Neuronal stem cell (in vitro differentiated cells): ENCODE data around the gene CD1C.
"Not testable (repeated sequence)": the region's sequence is repeated elsewhere in the genome, so short reads cannot be mapped to it uniquely, and the experiment has no call there.

Source experiments
- DNase-seq: peaks from one replicate; pipeline ENCODE4 v3.0.0-alpha.2; 2013; ENCODE audit warnings: low spot score
- H2AFZ ChIP-seq: one replicate; pipeline ENCODE4 v1.6.1; 2013; ENCODE audit warnings: mild to moderate bottlenecking, low read length, inconsistent platforms
- H2AK5ac ChIP-seq: 2 replicates; pipeline ENCODE4 v1.6.1; 2013; ENCODE audit warnings: low read depth, mild to moderate bottlenecking, inconsistent platforms, low read length, moderate library complexity, mixed read lengths
- H2BK120ac ChIP-seq: 2 replicates; pipeline ENCODE4 v1.6.1; 2013; ENCODE audit warnings: low read depth, mild to moderate bottlenecking, inconsistent platforms, low read length, moderate library complexity, mixed read lengths
- H2BK12ac ChIP-seq: one replicate; pipeline ENCODE4 v1.6.1; 2013; ENCODE audit warnings: low read length, inconsistent platforms
- H2BK15ac ChIP-seq: 2 replicates; pipeline ENCODE4 v1.6.1; 2013; ENCODE audit warnings: mild to moderate bottlenecking, low read length, inconsistent platforms, mixed read lengths
- H2BK5ac ChIP-seq: one replicate; pipeline ENCODE4 v1.6.1; 2013; ENCODE audit warnings: inconsistent platforms, mild to moderate bottlenecking, low read length, moderate library complexity
- H3K14ac ChIP-seq: one replicate; pipeline ENCODE4 v1.6.1; 2013; ENCODE audit warnings: low read length, inconsistent platforms
- H3K18ac ChIP-seq: 2 replicates; pipeline ENCODE4 v1.6.1; 2013; ENCODE audit warnings: low read length, inconsistent platforms
- H3K23ac ChIP-seq: 2 replicates; pipeline ENCODE4 v1.6.1; 2013; ENCODE audit warnings: low read depth, mild to moderate bottlenecking, mixed read lengths, low read length, inconsistent platforms; ENCODE audit not compliant: poor library complexity
- H3K27ac ChIP-seq: replicated peaks from 3 replicates; pipeline ENCODE4 v1.5.1; 2013; ENCODE audit warnings: low read length, inconsistent platforms
- H3K27me3 ChIP-seq, 3 experiments: 2 replicates each; pipeline ENCODE4 v1.6.1; 2013; ENCODE audit warnings: low read length in 3 of 3, mild to moderate bottlenecking in 2 of 3, inconsistent platforms in 1 of 3, low read depth in 1 of 3, mixed read lengths in 1 of 3, moderate library complexity in 1 of 3; ENCODE audit not compliant: control insufficient read depth in 3 of 3, insufficient read depth in 3 of 3
- H3K36me3 ChIP-seq, 2 donors: replicated peaks in 1 of 2; 2 replicates each; pipeline ENCODE4 v1.6.1; 2013; ENCODE audit warnings: low read length in 2 of 2; ENCODE audit not compliant: control insufficient read depth in 2 of 2, insufficient read depth in 2 of 2
- H3K4ac ChIP-seq: 2 replicates; pipeline ENCODE4 v1.6.1; 2013; ENCODE audit warnings: inconsistent platforms, mild to moderate bottlenecking, low read length, moderate library complexity
- H3K4me1 ChIP-seq, 2 donors: 1 replicate in 1 of 2; 2 replicates in 1 of 2; pipeline ENCODE4 v1.6.1; 2013; ENCODE audit warnings: low read length in 2 of 2, low read depth in 1 of 2; ENCODE audit not compliant: control insufficient read depth in 2 of 2, insufficient read depth in 1 of 2
- H3K4me2 ChIP-seq: one replicate; pipeline ENCODE4 v1.6.1; 2013; ENCODE audit warnings: mild to moderate bottlenecking, low read length, inconsistent platforms; ENCODE audit not compliant: insufficient read depth, poor library complexity, severe bottlenecking
- H3K4me3 ChIP-seq, 2 donors: 2 replicates each; pipeline ENCODE4 v1.5.1; 2013; ENCODE audit warnings: low read length in 2 of 2, mild to moderate bottlenecking in 2 of 2, inconsistent platforms in 1 of 2, moderate library complexity in 1 of 2
- H3K79me1 ChIP-seq: one replicate; pipeline ENCODE4 v1.6.1; 2013; ENCODE audit warnings: low read depth, mild to moderate bottlenecking, inconsistent platforms, low read length, moderate library complexity
- H3K9ac ChIP-seq: one replicate; pipeline ENCODE4 v1.6.1; 2013; ENCODE audit warnings: mild to moderate bottlenecking, low read depth, low read length, inconsistent platforms; ENCODE audit not compliant: poor library complexity
- H3K9me3 ChIP-seq, 2 donors: replicated peaks in 1 of 2; 2 replicates each; pipeline versions ENCODE3 to v1.6.1; 2013; ENCODE audit warnings: low read length in 2 of 2, mild to moderate bottlenecking in 2 of 2, inconsistent platforms in 1 of 2, low read depth in 1 of 2, mixed read lengths in 1 of 2, moderate library complexity in 1 of 2; ENCODE audit not compliant: control insufficient read depth in 2 of 2, insufficient read depth in 1 of 2
- H4K8ac ChIP-seq: one replicate; pipeline ENCODE4 v1.6.1; 2013; ENCODE audit warnings: low read depth, mild to moderate bottlenecking, inconsistent platforms, low read length, moderate library complexity
- H4K91ac ChIP-seq: one replicate; pipeline ENCODE4 v1.6.1; 2013; ENCODE audit warnings: low read length, low read depth, mild to moderate bottlenecking, inconsistent platforms; ENCODE audit not compliant: poor library complexity
- WGBS, 2 donors: extraction: QIAGEN DNeasy Blood & Tissue Kit; methylation state at CpG; one replicate each; pipeline ENCODE4 v1.1.7; 2013; ENCODE audit warnings: missing lambda C conversion rate in 2 of 2, mixed read lengths in 1 of 2; ENCODE audit not compliant: insufficient read length in 2 of 2, insufficient replicate concordance in 1 of 2; ENCODE audit errors: extremely low coverage in 2 of 2; 5-methylcytosine and 5-hydroxymethylcytosine counted together

Gene CD1C

GRCh38 chr1:158282421-158282820, 7.3 kb upstream of the CD1C start:
- not testable (repeated sequence) for DNase-seq, H2AFZ ChIP-seq, H2BK12ac ChIP-seq, H3K23ac ChIP-seq, H4K91ac ChIP-seq, H3K36me3 ChIP-seq, H3K4me1 ChIP-seq, H3K9me3 ChIP-seq, H3K9ac ChIP-seq, H3K27me3 ChIP-seq, H2BK120ac ChIP-seq, H3K18ac ChIP-seq, H3K4me2 ChIP-seq, H3K4ac ChIP-seq, H2AK5ac ChIP-seq, H3K14ac ChIP-seq, H3K79me1 ChIP-seq, H3K4me3 ChIP-seq, H3K27ac ChIP-seq, H4K8ac ChIP-seq, H2BK5ac ChIP-seq, H2BK15ac ChIP-seq
- no CpG with 5 or more reads among the region's 2 CpGs for whole genome bisulfite sequencing, 2 donors

DNA sequence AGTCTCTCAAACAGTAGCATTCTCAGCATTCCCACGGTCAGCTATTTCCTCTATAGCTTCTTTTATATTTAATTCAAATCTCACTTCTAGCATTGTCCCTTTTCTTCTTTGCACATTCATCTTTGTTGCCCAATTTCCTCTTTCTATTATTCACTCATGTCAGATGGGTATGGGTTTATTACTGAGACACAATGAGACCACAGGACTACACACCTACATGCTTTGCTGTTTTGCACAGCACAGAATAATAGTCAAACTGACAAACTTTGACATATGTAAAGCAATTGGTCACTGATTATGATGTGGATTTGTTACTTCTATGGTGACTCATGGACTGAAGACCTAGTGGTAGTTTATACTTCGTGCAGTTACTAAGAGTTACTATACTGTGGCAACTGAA, 5.8 kb upstream of the CD1C start:
- no peak overlapping the region for H3K27ac ChIP-seq
- H2BK5ac ChIP-seq: no peak overlapping the region
- DNase-seq: no peak
- H2BK15ac ChIP-seq: no peak overlapping the region
- H3K27me3 ChIP-seq: no peaks in the 10 kb centered on the region
- no peak overlapping the region for H3K23ac ChIP-seq
- no peaks in the 10 kb centered on the region for H3K36me3 ChIP-seq
- no peak overlapping the region for H3K14ac ChIP-seq
- WGBS, 2 donors: no CpG with 5 or more reads among the region's 2 CpGs
- no peak overlapping the region for H3K18ac ChIP-seq
- H2BK120ac ChIP-seq: no peak overlapping the region
- H3K79me1 ChIP-seq: no peaks in the 10 kb centered on the region
- no peak overlapping the region for H2AK5ac ChIP-seq
- no peak overlapping the region for H2BK12ac ChIP-seq
- no peak overlapping the region for H2AFZ ChIP-seq
- no peak overlapping the region for H3K9ac ChIP-seq
- no peaks in the 10 kb centered on the region for H3K9me3 ChIP-seq
- no peak overlapping the region for H3K4ac ChIP-seq
- no peak overlapping the region for H3K4me2 ChIP-seq
- H3K4me3 ChIP-seq: no peak overlapping the region
- H3K4me1 ChIP-seq: no peaks in the 10 kb centered on the region
- no peak overlapping the region for H4K91ac ChIP-seq
- H4K8ac ChIP-seq: no peak overlapping the region

GRCh38 chr1:158285756-158286241, 3.9 kb upstream of the CD1C start:
- no peak overlapping the region for H4K91ac ChIP-seq
- no peaks in the 10 kb centered on the region for H3K9me3 ChIP-seq
- no peak overlapping the region for H2AK5ac ChIP-seq
- no peak overlapping the region for H2BK12ac ChIP-seq
- no peaks in the 10 kb centered on the region for H3K36me3 ChIP-seq
- H3K27me3 ChIP-seq: no peaks in the 10 kb centered on the region
- H2BK120ac ChIP-seq: no peak overlapping the region
- H2BK5ac ChIP-seq: no peak overlapping the region
- no peak overlapping the region for H3K23ac ChIP-seq
- no CpG with 5 or more reads among the region's 7 CpGs for WGBS, 2 donors
- H3K4me3 ChIP-seq: no peak overlapping the region
- no peak overlapping the region for H3K4me2 ChIP-seq
- no peak overlapping the region for H2BK15ac ChIP-seq
- H3K9ac ChIP-seq: no peak overlapping the region
- H3K27ac ChIP-seq: no peak overlapping the region
- H3K79me1 ChIP-seq: no peaks in the 10 kb centered on the region
- no peaks in the 10 kb centered on the region for H3K4me1 ChIP-seq
- peak overlapping the region; percentile 38 for H2AFZ ChIP-seq
- no peak overlapping the region for H4K8ac ChIP-seq
- no peak overlapping the region for H3K4ac ChIP-seq
- no peak overlapping the region for H3K18ac ChIP-seq
- no peak overlapping the region for H3K14ac ChIP-seq
- no peak for DNase-seq

GRCh38 chr1:158286487-158286886, 3.2 kb upstream of the CD1C start:
- no peak overlapping the region for H3K14ac ChIP-seq
- H2BK120ac ChIP-seq: no peak overlapping the region
- no peaks in the 10 kb centered on the region for H3K4me1 ChIP-seq
- no peaks in the 10 kb centered on the region for H3K79me1 ChIP-seq
- no peak overlapping the region for H3K4ac ChIP-seq
- H2BK12ac ChIP-seq: no peak overlapping the region
- no peak overlapping the region for H3K18ac ChIP-seq
- H2AK5ac ChIP-seq: no peak overlapping the region
- no peak overlapping the region for H3K4me2 ChIP-seq
- no peak overlapping the region for H2AFZ ChIP-seq
- H3K4me3 ChIP-seq: no peak overlapping the region
- H3K9me3 ChIP-seq: no peaks in the 10 kb centered on the region
- H4K8ac ChIP-seq: no peak overlapping the region
- H2BK15ac ChIP-seq: no peak overlapping the region
- WGBS, 2 donors: no CpG with 5 or more reads among the region's 4 CpGs
- H3K23ac ChIP-seq: no peak overlapping the region
- H4K91ac ChIP-seq: no peak overlapping the region
- H3K36me3 ChIP-seq: no peaks in the 10 kb centered on the region
- H3K9ac ChIP-seq: no peak overlapping the region
- H3K27me3 ChIP-seq: no peaks in the 10 kb centered on the region
- H3K27ac ChIP-seq: no peak overlapping the region
- no peak overlapping the region for H2BK5ac ChIP-seq
- no peak for DNase-seq
